ENCODE measurements around the gene NWD2.

DNA sequence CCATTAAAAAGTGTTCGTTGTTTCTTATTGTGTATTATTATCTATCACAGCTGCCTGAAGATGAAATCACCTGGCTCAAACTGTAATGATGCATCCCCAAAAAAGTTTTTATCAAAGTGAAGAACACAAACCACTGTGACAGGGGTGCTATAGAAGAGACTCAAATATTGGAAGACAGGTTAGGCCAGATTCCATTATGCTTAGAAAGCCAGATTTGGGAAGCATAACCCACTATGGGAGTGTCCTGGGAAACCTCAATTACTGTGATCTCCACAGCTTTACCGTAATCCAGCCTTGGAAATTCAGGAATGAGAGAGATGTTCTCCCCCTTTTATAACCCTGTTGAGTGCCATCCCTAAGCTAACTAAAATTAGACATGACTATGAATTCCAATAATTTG, 114.2 kb downstream of the NWD2 start:
- TF ChIP-seq TAF1 (IDR thresholded peaks at IDR 0.05; ENCODE audit: borderline replicate concordance, insufficient read depth, low read length) (no peak), POLR2AphosphoS5 (IDR thresholded peaks at IDR 0.05; ENCODE audit: low read depth, low read length) (no peak), SIN3A (IDR thresholded peaks at IDR 0.05; ENCODE audit: borderline replicate concordance, insufficient read depth, low read length) (no peak)
- TF ChIP-seq, protein P1, sequence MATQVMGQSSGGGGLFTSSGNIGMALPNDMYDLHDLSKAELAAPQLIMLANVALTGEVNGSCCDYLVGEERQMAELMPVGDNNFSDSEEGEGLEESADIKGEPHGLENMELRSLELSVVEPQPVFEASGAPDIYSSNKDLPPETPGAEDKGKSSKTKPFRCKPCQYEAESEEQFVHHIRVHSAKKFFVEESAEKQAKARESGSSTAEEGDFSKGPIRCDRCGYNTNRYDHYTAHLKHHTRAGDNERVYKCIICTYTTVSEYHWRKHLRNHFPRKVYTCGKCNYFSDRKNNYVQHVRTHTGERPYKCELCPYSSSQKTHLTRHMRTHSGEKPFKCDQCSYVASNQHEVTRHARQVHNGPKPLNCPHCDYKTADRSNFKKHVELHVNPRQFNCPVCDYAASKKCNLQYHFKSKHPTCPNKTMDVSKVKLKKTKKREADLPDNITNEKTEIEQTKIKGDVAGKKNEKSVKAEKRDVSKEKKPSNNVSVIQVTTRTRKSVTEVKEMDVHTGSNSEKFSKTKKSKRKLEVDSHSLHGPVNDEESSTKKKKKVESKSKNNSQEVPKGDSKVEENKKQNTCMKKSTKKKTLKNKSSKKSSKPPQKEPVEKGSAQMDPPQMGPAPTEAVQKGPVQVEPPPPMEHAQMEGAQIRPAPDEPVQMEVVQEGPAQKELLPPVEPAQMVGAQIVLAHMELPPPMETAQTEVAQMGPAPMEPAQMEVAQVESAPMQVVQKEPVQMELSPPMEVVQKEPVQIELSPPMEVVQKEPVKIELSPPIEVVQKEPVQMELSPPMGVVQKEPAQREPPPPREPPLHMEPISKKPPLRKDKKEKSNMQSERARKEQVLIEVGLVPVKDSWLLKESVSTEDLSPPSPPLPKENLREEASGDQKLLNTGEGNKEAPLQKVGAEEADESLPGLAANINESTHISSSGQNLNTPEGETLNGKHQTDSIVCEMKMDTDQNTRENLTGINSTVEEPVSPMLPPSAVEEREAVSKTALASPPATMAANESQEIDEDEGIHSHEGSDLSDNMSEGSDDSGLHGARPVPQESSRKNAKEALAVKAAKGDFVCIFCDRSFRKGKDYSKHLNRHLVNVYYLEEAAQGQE (IDR thresholded peaks at IDR 0.05; ENCODE audit: insufficient read depth in 1 of 2, low read depth in 2 of 2, low read length in 2 of 2) = no peak

Data from PFSK-1 (cell line).